Left ventricle myocardium inferior (tissue), 1 donor: ENCODE measurements around the gene PDE4B. TPM values are rescaled to one million over a fixed set of nuclear protein-coding genes. Genes with fewer than 3 reads are reported as not detected.

Source experiments
- DNase-seq: peaks from one replicate; pipeline ENCODE4 v3.0.0-alpha.2; 2020
- H3K27ac ChIP-seq: fragments of 200-600 bp; replicated peaks from 2 replicates; pipeline ENCODE4 v1.8.0; 2021
- H3K27me3 ChIP-seq: fragments of 200-600 bp; 2 replicates; pipeline ENCODE4 v1.8.0; 2021; ENCODE audit warnings: low read depth
- H3K36me3 ChIP-seq: fragments of 200-600 bp; 2 replicates; pipeline ENCODE4 v1.8.0; 2021
- H3K4me1 ChIP-seq: fragments of 200-600 bp; 2 replicates; pipeline ENCODE4 v1.8.0; 2021
- H3K4me3 ChIP-seq: fragments of 200-600 bp; 2 replicates; pipeline ENCODE4 v1.8.0; 2021; ENCODE audit warnings: mild to moderate bottlenecking, moderate library complexity
- H3K9me3 ChIP-seq: fragments of 200-600 bp; replicated peaks from 2 replicates; pipeline ENCODE4 v1.8.0; 2021
- intact Hi-C: fragments of 100-400 bp; cut with micrococcal nuclease; formaldehyde crosslinking; loops from one replicate; pipeline ENCODE4 v1.11.0; 2022
- total RNA-seq: library from RNA; stranded (reverse); fragmentation: NEBNext Ultra II Directional; extraction: Animal tissue kit (Norgen Biotek cat#: 25700); gene quantifications from one replicate; pipeline ENCODE4 v1.2.1, GENCODE V29; 2021
- TF ChIP-seq, protein P1 (sequence below): fragments of 200-600 bp; IDR thresholded peaks from 2 replicates; pipeline ENCODE4 v1.8.0; 2021; ENCODE audit warnings: antibody characterized with exemption, mild to moderate bottlenecking, borderline replicate concordance
- donor health status: DM: no; HTN: yes; CAD: no; lungs with severe emphysema.

The PDE4B gene
- total RNA-seq, 1 donor from 2014 or later: 3.5 TPM

DNA sequence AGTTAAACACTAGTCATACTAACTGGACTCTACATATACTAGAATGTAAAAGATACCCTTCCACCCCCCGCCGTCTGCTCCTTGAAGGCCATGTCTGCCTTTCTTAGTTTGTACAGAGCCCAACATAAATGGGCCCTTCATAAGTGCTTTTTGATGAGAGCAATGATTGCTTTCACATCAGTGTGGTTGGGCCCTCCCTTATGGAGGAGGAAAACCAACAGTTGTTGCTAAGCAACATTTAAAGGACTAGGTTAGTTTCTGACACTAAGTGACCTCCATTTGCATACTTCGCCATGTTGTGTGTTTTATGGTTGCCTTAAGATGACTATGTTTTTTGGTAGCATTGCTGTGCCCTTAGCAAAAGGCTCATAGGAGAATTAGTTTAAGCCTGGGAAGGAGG is 559.2 kb downstream of the PDE4B start:
- no peak for DNase-seq
- Histone ChIP-seq H3K27ac (peak overlapping the region; percentile 75), H3K4me3 (no peak overlapping the region), H3K4me1 (peaks cover 99% of the 10 kb centered on the region), H3K27me3 (no peaks in the 10 kb centered on the region), H3K36me3 (peaks cover 13% of the 10 kb centered on the region), H3K9me3 (no peaks in the 10 kb centered on the region)
- intact Hi-C loops: loop anchor here (5.0 kb wide), 1 partner anchor 80 kb away; no protein-coding TSS in a partner anchor
- TF ChIP-seq, protein P1, sequence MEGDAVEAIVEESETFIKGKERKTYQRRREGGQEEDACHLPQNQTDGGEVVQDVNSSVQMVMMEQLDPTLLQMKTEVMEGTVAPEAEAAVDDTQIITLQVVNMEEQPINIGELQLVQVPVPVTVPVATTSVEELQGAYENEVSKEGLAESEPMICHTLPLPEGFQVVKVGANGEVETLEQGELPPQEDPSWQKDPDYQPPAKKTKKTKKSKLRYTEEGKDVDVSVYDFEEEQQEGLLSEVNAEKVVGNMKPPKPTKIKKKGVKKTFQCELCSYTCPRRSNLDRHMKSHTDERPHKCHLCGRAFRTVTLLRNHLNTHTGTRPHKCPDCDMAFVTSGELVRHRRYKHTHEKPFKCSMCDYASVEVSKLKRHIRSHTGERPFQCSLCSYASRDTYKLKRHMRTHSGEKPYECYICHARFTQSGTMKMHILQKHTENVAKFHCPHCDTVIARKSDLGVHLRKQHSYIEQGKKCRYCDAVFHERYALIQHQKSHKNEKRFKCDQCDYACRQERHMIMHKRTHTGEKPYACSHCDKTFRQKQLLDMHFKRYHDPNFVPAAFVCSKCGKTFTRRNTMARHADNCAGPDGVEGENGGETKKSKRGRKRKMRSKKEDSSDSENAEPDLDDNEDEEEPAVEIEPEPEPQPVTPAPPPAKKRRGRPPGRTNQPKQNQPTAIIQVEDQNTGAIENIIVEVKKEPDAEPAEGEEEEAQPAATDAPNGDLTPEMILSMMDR: no peak

DNA sequence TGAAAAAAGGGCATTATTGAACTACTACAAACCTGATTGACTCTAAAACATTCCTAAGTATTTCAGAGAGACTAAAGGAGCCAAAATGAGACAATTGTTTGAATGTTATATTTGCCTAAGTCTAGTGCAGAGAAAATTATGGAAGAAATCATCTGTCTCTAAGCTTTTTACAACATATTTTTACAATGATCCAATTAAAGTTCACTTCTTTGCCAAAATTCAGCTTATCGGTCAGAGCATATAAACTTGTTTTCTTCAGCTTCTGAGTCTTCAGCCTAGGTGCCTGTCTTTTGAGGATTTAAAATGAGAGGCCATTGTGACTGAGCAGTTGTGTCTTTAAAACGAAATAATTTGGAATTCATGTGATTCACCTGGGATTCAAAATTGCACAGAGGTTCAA is 560.1 kb downstream of the PDE4B start:
- peaks cover 98% of the 10 kb centered on the region for H3K4me1 ChIP-seq
- no peaks in the 10 kb centered on the region for H3K27me3 ChIP-seq
- peak overlapping the region; percentile 75 for H3K27ac ChIP-seq
- no peaks in the 10 kb centered on the region for H3K9me3 ChIP-seq
- H3K4me3 ChIP-seq: no peak overlapping the region
- TF ChIP-seq, protein P1: no peak
- H3K36me3 ChIP-seq: peaks cover 19% of the 10 kb centered on the region
- DNase-seq: no peak
- intact Hi-C loops: loop anchor here (5.0 kb wide), 1 partner anchor 80 kb away; no protein-coding TSS in a partner anchor

DNA sequence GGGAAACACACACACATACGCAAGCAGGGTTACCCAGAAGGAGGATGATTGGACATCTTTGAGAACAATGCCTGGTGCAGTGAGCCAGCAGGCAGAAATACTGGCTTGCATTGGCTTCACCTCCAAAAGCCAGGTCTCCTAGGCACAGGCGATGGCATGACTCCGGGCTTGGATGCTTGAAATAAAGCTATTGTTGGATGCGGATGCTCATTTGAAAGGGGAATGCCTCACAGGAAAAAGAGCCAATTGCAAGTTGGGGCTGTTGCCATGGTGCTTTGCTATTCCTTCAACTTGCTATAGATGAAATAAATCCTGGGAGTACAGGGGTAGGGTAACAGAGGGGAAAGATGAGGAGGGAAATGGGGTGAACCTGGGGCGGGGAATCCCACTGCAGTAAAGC is 560.6 kb downstream of the PDE4B start:
- Histone ChIP-seq H3K4me3 (no peak overlapping the region), H3K27me3 (no peaks in the 10 kb centered on the region), H3K36me3 (peaks cover 19% of the 10 kb centered on the region), H3K9me3 (no peaks in the 10 kb centered on the region), H3K4me1 (peaks cover 98% of the 10 kb centered on the region), H3K27ac (peak overlapping the region; percentile 75)
- no peak for DNase-seq
- intact Hi-C loops: loop anchor here (5.0 kb wide), 1 partner anchor 81 kb away; no protein-coding TSS in a partner anchor
- TF ChIP-seq, protein P1: no peak

DNA sequence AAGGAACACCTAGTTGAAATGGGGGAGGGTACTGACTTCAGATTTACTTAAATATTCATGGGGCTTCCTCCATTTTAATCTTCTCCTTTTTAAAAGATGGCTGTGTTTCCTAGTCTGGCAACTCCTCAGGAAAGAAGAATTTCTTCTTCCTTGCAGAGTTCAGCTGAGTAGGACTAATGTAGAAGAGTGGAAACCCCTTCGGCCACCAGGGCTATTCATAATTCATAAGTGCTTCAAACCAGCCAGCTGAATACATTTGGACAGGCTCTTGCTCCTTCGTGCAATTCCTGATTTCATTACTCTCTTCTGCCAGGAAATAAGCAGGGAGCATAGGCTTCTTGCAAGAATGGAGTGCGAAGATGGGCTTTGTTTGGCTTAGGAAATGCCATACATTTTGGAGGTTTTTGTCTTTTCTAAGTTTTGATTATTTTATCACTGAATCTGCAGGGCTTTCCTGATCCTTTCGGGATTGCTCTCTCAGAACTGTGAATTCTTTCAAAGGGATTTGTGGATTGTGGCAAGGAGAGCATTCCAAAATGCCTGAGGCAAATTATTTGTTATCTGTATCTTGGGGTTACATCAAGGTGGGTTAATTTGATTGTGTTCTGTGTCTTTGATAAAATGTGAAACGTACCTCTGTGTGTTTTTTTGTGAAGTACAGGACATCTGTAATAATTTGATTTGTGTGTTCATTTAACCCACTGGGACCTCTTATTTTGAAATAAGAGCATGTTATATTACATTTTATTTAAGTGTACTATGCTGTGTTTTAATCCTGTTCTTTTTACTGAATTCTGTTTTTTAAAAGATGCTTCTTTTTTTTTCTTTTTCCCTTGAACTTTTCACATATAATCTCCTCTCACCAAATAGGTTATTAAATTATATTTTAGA is 561.9 kb downstream of the PDE4B start:
- TF ChIP-seq, protein P1: peak; percentile 39
- Histone ChIP-seq H3K27me3 (no peaks in the 10 kb centered on the region), H3K4me3 (peak overlapping the region; percentile 30), H3K27ac (peak overlapping the region; percentile 46), H3K4me1 (peaks cover 98% of the 10 kb centered on the region), H3K9me3 (no peaks in the 10 kb centered on the region), H3K36me3 (peaks cover 19% of the 10 kb centered on the region)
- intact Hi-C loops: loop anchor here (5.0 kb wide), 1 partner anchor 82 kb away; no protein-coding TSS in a partner anchor
- DNase-seq: no peak

DNA sequence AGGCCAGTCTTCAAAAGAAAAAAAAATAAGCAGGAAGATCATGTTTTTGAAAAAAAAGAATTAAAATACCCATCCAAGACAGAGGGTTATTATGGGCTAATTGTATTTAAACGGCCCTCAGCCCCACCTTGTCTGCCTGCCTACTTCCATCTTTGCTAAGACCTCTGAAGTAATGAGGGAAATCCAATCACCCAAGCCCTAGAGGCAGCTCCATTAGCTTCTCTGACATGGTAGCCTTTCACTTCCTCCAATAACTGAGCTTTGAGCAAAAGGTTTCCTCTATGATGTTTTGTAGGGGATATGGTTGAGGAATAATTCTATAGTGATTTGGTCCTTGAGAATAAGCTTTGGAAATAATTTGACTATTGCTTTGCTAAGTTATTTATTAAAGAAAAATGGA is 563.1 kb downstream of the PDE4B start:
- H3K4me3 ChIP-seq: no peak overlapping the region
- peaks cover 98% of the 10 kb centered on the region for H3K4me1 ChIP-seq
- TF ChIP-seq, protein P1: no peak
- intact Hi-C loops: no loop called here
- H3K36me3 ChIP-seq: peaks cover 19% of the 10 kb centered on the region
- DNase-seq: no peak
- H3K27me3 ChIP-seq: no peaks in the 10 kb centered on the region
- no peak overlapping the region for H3K27ac ChIP-seq
- H3K9me3 ChIP-seq: no peaks in the 10 kb centered on the region
